GM13977 (cell line): ENCODE results near the gene LGR5.
"Not testable (repeated sequence)": the region's sequence is repeated elsewhere in the genome, so short reads cannot be mapped to it uniquely, and the experiment has no call there.

ENCODE experiments used
- DNase-seq: peaks from one replicate; pipeline ENCODE4 v3.0.0; 2012; ENCODE audit warnings: low spot score
- in situ Hi-C: fragments of 300-500 bp; cut with MboI; formaldehyde crosslinking; loops from one replicate; pipeline ENCODE4 v1.12.0; 2022; ENCODE audit warnings: low sequenced_read_pairs, low pct_unique_long_range_greater_than_20kb, mixed read lengths, inconsistent platforms; ENCODE audit not compliant: unreplicated experiment
- TF ChIP-seq, protein P1 (sequence below): IDR thresholded peaks from 2 replicates; pipeline ENCODE4 v1.5.1; 2012; ENCODE audit warnings: mild to moderate bottlenecking, control low read depth; ENCODE audit not compliant: insufficient read depth; ENCODE audit errors: extremely low read depth, missing control alignments

LGR5 gene

DNA sequence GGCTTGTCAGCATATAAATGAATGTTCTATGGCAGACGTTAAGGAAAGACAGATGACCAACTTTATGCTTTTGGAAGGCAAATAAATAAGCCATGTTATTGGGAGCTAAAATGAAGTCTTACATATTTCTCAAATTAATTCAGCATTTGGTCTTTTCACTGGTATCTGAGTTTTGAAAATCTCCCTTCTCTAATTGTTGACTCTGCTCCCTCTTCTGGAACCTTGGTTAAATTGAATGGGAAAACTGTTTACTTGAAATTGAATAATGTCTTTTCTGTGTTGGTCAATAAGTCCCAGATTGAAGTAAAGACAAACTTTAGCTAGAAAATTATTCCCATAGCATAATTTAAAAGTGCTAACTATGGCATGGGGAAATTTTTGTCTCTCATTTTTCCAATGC lies 38.7 kb downstream of the LGR5 start:
- in situ Hi-C loops = no loop called here
- DNase-seq = no peak
- TF ChIP-seq, protein P1, sequence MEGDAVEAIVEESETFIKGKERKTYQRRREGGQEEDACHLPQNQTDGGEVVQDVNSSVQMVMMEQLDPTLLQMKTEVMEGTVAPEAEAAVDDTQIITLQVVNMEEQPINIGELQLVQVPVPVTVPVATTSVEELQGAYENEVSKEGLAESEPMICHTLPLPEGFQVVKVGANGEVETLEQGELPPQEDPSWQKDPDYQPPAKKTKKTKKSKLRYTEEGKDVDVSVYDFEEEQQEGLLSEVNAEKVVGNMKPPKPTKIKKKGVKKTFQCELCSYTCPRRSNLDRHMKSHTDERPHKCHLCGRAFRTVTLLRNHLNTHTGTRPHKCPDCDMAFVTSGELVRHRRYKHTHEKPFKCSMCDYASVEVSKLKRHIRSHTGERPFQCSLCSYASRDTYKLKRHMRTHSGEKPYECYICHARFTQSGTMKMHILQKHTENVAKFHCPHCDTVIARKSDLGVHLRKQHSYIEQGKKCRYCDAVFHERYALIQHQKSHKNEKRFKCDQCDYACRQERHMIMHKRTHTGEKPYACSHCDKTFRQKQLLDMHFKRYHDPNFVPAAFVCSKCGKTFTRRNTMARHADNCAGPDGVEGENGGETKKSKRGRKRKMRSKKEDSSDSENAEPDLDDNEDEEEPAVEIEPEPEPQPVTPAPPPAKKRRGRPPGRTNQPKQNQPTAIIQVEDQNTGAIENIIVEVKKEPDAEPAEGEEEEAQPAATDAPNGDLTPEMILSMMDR = no peak

DNA sequence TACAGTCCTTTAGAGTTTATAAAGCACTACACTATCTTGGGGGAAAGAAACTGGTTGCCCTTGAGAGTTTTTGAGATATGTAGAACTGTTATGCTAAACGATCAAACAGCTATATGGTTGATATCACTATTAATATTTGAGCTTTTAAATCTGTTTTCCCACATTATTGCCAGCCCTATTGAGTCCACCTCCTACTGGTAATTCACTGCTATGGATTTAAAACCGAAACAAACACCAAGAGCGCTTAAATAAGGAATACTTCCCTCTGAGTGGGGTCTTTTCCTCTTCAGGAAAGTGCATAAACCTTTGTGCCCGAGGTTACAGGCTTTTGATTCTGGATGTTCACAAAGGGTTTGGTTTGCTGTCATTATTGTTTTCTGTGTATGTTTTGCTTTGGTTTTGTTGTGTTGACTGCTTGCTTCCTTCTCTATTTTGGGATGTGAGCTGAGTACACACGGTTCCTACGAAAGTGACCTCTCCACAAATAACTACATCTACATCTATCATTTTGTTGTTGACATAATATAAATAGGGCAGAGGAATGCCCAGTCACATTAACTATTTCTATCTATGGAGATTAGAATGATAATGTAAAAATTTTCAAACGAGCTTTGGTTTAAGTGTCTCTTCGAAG lies 44.8 kb downstream of the LGR5 start:
- TF ChIP-seq, protein P1 = no peak
- DNase-seq = no peak
- in situ Hi-C loops = no loop called here

DNA sequence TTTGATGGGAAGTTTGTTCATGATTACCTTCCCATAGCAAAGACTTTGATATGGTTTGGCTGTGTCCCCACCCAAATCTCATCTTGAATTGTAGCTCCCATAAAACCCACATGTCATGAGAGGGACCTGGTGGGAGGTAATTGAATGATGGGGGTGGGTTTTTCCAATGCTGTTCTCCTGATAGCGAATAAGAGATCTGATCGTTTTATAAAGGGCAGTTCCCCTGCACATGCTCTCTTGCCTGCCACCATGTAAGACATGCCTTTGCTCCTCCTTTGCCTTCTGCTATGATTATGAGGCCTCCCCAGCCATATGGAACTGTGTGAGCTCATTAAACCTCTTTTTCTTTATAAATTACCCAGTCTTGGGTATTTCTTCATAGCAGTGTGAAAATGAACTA lies 51.2 kb downstream of the LGR5 start:
- in situ Hi-C loops, DNase-seq: not testable (repeated sequence)

DNA sequence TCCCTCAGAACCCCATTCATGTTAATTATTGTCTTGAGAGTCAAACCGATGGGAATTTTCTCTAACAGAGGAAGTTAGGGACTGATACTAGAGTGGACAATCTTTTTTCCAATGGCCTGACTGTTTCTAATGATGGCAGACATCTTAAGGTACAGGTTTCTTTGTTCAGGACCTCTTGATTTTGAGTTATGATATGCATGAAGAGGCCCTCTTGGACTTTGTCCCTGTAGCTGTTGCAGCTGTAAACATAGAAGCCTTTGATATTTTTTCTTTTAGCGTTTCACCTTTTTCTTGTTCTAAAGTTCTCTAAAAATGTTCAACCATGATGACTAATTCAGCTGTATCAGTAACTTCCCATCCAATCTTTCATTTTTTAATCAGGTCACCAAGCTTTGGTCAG lies 53.0 kb downstream of the LGR5 start:
- TF ChIP-seq, protein P1 = no peak
- no peak for DNase-seq
- in situ Hi-C loops = no loop called here

DNA sequence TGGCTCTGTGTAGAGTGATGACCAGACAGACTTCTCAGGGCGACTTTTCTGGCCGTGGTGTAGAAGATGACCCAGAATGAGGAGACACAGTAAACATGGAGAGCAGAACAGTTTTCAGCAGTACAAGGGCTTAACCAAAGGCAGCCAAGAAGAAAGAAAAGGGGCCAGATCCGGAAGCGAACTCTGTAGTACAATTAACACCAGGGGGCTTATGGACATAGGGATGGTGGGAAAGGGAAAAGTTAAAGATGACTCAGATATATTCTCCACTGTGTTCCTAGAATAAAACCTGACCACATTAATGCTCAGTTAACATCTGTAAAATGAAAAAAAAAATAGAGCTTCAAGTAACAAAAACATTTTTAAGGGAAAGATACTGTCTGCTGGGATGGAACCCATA lies 60.2 kb downstream of the LGR5 start:
- in situ Hi-C loops = no loop called here
- TF ChIP-seq, protein P1 = no peak
- no peak for DNase-seq

DNA sequence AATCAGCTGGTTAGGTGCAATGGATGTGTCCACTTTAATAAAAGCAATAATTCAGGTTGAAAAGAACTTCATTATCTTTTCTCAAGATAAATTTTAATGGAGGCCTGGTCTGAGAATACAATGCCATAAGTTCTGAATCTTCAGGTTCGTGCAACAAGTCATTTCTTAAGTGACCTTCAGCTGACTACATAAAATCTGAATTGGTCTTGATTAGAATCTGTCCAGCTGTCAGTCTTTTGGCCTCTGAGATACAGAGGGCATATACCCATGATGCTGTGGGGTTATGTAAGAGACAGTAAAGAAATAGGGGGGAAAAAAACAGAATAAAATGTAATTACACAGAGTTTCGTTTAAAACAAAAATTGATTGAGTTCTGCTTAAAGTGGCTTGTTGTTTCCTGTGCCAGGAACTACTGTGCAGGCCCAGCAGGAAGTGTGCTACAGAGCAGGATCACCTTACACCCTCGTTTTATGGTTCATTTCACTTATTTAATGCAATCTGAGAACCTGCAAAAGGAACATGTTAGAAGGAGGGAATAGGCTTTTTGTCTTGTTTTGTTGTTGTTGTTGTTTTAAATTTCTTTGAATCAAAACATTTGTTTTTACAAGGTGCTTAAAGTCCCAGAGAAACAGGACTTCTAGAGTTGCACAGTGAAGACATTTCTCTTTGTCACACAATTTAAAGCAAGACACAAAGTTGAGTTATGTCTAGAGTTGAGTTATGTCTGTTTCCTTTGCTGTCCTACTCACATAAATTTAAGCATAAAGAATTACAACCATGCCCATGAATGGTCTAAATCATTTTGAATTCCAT lies 64.2 kb downstream of the LGR5 start:
- DNase-seq = no peak
- TF ChIP-seq, protein P1 = no peak
- in situ Hi-C loops = no loop called here

DNA sequence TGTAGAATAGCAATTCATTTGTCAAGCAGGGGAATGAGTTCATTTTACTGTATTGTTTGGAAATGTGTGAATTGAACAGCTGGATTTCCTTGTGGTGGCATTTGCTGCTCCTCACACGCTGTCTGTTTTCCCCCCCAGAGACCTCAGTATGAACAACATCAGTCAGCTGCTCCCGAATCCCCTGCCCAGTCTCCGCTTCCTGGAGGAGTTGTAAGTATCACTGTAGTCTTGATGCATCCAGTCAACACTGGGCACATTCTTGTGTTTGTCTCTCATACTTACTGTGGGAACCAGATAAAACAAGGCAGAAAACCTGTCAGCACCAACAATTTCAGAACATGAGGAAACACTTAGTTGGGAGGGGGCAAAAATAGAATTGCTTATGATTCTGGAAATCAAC lies 64.9 kb downstream of the LGR5 start:
- in situ Hi-C loops = no loop called here
- TF ChIP-seq, protein P1 = no peak
- DNase-seq = no peak
